GM19397 (cell line): ENCODE measurements around the gene AMOTL1.
A peak's percentile ranks its signal among the peaks of the same experiment; 100 is the strongest.
"Not testable (repeated sequence)": the region's sequence is repeated elsewhere in the genome, so short reads cannot be mapped to it uniquely, and the experiment has no call there.

Experiments used
- ATAC-seq: cut with Tn5 transposase; IDR thresholded peaks from one replicate; pipeline ENCODE4 v1.9.1; 2021; ENCODE audit warnings: mild to moderate bottlenecking, moderate library complexity; ENCODE audit not compliant: unreplicated experiment

Gene AMOTL1

DNA sequence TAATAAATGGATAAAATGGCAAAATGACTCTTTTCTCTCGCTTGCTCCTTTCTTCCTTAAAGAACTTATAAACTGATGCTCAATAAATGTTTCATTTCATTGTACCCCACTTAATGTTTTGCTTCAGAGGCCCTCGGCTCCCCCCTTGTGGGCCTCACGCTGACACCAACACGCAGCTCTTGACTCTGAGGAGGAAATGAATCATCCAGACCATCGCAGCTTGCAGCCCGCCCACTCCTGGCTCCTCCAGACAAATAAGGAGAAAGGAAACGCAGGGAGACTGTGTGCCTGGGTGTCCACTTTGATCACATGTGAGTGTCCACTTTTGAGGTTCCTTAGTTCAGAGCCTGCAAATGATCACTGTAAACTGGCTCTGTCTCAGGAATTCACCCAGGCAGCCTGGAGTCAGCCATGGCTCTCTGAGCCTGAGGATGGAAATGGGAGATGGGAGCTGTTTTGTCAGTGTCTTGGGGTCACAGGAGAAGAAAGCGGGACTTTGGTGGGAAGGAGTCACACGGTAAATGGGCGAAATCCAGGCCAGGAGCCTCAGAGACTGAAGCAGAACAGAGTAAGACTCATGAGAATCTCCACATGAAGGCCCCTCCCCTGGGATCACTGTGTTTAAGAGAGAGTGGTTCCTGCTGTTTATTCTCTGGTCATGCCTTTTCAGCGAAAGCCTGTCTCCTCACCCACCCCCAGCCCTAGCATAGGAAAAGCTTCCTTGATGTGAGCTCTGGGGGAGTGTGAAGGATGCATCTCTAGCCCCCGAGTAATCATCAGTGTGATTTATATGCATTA is 108.7 kb downstream of the AMOTL1 start:
- ATAC-seq, result peak; percentile 74

DNA sequence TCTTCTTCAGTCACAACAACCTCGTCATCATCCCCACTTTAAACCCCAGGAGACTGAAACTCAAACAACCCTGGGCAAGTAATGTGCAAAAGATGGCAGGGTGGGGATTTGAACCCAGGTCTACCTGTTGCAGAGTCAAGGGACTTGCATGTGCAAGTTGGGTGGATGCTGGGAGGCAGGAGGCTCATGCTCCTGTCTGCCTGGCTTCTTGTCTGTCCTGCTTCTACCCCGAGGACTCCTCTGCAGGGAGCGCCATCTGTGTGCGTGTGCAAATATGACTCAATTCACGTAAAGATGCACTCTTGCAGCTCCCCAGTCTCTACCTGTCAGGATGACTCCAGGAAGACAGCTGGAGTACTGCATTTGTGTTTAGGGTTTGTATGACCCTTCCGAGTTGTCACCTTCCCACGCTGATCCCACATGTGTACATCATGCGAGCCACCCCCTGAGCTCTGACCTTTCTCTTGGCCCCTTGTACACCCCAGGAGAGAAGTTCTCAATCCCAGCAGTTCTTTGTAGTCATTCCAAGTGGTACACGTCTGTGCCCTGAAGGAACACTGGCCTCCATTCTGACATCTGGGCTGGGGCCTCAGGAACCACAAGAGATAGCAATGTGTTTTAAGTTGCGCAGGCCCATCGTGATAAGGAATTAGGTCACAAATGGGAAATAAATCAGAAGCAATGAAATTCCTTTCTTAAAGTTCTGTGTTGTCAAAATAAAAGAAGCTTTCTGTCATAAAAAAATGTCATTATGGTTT is 109.5 kb downstream of the AMOTL1 start:
- no peak for ATAC-seq

DNA sequence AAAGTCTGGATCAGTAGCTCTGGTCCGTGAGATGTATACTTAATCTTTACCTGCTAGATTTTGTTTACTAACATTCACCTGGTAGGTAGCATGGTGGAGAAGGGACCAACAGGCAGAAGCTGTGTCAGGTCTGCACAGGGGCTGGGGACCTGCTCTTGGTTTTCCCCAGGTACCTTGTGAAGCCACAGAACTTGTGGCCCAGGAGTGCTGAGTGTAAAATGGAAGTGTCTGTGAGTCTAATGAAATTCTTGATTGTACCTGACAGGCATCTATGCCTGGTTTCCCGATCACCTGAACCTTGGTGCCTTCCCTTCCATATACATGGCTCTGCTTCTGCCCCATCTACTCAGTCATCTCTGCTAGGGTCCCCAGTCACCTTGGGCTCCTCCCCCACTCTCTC is 110.8 kb downstream of the AMOTL1 start:
- ATAC-seq, result no peak

DNA sequence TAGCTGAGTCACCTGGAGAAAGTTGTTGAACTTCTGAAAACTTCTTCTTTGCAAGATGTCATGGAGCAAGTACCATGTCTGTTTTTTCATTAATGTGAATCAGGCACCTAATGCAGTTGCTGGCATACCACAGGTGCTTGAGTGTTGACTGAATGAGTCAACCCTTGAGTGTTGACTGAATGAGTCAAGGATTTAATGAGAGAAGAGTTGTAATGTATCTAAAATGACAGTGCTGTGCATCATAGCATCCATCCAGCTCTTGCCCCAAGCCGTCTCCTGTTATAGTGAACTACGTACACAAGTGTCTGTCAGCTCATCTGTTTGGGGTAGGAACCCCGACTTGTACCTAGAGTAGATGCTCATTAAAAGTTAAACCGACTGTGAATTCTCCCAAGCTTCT is 112.1 kb downstream of the AMOTL1 start:
- no peak for ATAC-seq

DNA sequence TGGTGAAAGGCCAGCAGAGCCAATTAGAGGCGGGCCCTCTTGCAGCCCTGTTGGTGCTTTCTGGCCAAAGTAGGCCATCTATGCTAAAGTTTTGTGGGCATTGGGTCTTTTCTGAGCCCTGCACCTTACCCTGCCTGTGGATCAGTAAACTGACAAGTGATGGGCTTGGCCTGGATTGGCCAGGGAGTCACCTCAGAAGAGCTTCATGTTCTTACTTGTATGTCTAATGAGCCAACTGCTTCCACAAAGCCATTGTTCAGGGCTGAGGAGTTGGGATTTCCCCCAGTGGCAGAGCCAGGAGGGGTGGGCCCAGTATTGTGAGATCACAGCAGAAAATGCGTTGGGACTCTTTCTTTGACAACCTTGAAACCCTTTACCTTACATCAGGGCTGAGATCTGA is 114.8 kb downstream of the AMOTL1 start:
- ATAC-seq, result no peak

DNA sequence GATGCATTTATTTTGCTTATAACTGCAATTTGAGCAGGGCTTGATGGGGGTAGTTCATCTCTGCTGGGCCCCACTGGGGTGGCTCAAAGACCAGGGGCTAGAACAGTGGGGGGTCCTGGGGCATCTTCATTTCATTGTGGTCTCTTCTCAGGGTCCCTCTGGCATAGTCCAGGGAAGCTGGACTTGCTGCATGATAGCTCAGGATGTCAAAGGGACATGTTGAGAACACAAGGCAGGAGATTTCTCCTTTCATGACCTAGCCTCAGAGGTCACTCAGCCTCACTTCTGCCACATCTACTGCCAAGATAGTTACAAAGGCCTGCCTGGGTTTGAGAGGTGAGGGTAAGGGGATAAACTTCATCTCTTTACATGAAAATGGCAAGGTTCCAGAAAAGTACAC is 115.7 kb downstream of the AMOTL1 start:
- ATAC-seq, result no peak

DNA sequence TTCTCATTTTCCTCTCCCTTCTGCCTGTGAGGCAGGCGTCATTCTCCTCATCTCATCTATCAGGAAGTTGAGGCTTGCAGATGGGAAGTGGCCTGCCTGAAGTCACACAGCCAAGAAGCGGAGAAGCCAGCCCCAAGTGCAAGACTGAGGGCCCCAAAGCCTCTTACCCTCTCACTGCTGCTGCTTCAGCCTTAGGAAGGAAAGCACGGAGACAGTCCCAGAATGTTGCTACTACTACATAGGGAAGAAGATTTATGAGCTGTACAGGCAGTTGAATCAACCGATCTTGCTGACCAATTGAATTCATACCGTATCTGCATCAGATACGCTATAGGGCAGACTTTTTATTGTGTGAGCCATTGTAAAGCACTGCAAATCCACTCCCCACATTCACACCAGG is 116.2 kb downstream of the AMOTL1 start:
- ATAC-seq, result no peak

DNA sequence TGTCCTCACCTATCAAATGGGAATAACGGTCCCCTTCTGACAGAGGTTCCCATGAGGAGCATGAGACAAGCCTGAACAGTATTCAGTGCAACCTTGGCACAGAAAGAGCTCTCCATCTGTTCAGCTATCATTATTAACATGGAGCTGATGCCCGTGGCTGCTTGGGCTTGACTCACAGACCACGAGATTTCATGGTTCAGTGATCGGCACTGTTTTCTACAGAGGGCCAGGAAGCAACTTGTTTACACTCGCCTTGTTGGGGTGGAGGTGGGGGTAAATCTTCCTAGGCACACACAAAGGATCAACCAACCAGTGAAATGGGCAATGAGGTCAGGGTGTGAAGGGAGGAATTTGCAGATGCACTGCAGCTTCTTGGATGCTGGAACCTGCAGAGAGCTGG is 117.0 kb downstream of the AMOTL1 start:
- peak; percentile 71 for ATAC-seq

DNA sequence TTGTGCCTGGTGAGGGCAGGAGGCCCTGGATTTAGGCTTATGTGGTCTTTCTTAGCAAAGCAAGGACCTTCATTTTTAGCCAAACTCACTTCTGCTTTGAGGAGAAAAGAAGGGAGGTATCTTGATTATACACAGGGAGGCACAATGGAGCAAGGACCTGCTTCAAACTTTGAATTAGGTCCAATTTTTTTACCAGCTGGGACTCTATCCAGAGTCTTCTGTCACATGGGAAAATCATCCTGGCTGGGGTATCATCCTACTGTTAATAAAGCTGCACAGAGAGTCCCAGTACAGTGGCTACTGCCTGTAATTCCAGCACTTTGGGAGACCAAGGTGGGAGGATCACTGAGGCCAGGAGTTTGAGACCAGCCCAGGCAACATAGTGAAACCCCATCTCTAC is 117.4 kb downstream of the AMOTL1 start:
- no peak for ATAC-seq

DNA sequence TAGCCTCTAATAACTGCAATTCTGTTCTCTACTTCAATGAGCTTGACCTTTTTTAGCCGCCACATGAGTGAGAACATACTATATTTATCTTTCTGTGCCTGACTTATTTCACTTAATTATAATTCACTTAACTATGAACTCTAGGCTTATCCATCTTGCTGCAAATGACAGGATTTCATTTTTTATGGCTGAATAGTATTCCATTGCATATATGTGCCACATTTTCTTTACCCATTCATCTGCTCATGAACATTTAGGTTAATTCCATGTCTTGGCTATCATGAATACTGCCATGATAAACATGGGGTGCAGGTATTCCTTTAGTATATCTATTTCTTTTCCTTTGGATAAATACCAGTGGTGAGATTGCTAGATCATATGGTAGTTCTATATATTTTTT is 120.0 kb downstream of the AMOTL1 start:
- ATAC-seq, result no peak

DNA sequence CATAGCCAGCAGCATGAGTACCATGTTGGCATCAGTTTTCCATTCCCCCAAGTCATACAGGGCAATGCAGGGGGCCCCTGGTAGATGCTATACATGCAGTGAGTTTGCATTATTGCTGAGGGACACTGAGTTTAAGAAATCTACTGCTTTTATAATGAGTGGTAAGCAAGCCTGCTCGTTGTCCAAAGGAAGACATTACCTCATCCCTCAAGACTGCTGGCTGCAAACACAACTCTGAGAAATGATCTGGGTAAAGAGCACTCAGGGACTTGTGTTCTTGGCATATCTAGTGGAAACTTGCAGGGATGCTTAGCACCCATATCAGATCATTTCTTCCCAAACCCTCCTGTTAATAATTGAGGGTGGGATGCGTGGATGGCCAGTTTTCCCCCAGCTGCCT is 127.3 kb downstream of the AMOTL1 start:
- no peak for ATAC-seq

DNA sequence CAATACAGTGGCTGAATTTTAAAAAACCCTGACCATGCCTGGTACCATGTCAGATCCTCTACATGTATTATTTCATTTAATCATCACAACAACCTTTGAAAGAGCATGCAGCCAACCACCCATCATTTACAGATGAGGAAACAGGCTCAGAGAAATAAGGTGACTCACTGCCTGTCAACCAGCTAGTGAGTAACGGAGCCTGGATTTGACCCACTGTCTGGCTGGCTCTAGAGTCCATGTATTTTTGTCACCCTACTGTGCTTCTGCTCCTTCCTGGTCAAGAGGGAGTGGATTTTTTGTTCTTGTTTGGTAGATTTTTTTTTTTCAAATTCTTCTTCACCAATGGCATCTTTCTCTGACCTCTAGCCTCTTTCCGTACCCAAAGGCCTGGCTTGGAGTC is 127.8 kb downstream of the AMOTL1 start:
- ATAC-seq, result no peak

DNA sequence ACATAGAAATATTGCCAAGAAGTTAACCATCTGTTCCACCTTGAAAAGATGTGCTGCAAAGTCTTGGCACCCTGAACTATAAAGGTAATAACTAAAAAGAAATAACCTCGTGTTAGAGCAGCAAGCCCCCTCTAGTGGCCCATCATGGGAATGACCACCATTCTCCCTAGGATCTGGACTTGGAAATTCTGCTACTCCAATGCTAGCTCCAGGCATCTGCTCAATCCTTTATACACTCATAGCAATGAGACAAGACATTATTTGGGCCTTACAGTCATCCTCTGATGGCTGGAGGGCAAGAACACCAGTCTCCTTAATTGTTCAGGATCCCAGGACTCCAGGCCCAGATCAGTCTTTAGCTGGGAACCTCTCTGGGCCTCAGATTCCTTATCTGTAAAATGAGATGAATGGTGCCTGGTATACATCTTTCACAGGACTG is 129.2 kb downstream of the AMOTL1 start:
- no peak for ATAC-seq

DNA sequence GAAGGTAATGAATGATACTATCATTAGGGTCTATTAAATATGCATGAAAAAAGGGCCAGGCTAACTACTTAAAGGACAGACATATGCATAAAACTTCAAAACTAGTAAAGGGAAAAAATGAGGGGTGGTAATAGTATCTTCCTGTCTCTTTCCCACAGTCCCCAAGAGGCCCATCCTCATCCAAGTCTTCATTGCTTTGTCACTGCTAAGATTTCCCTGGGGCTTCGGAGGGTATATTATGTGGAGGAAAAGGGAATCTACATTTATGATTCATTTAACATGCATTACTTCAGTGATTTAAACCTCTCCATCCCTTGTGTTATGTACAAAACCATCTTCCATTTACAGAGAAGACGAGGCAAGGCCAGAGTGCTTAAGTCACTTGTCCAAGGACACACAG is 139.1 kb downstream of the AMOTL1 start:
- ATAC-seq, result no peak

DNA sequence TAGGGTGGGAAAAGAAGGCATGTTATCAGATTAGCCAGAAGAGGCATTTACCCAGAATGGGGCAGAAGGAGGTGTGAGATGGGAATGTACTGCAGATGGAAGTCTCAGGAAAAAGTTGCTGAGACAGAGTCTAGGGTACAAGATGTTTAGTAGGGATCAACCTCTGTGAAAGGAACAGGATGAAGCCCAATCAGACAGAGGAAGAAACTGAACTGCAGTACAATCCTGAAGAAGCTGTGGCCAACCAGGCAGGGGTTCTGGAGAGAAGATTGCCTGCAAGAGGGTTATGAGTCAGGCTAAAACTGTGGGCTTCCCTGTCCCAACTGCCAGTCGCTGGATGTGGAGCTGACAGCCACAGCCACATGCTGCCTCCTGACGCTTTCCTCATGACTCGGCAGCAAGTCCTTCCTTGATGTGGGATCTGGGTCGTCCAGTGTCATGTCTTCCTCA is 141.2 kb downstream of the AMOTL1 start:
- ATAC-seq, result no peak

DNA sequence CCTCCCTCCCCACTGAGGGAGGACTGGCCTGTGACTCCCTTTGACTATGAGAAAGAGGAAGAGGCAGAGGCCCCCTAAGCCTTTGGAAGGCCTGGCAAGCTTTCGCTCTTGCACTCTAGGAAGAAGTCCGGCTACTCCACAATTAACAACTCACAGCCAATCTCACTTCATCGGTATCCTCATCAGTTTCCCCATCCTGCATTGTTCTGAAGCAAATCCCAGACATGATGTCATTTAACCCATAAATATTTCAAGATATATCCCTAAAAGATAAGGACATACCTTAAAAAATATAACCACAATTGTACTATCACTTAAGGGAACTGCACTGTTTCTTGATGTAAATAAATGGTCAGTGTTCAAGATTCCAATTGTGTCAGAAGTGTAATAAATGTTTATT is 142.1 kb downstream of the AMOTL1 start:
- no peak for ATAC-seq

DNA sequence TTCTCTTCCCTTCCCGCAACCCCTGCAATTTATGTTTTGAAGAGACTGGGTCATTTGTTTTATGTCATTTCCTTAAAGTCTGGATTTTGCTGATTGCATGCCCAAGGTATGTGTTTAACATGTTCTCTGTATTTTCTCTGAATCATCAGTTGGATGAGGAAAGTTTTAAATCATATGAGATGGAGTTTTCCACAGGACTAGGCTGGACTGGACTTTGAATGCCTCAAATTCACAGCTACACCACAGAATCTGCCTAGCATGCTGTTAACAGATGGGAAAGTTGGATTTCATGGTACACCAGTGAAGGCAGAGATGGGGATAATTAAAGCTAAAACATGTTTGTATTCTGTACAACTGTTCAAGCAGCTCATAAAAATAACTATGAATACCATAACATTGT is 142.6 kb downstream of the AMOTL1 start:
- no peak for ATAC-seq

DNA sequence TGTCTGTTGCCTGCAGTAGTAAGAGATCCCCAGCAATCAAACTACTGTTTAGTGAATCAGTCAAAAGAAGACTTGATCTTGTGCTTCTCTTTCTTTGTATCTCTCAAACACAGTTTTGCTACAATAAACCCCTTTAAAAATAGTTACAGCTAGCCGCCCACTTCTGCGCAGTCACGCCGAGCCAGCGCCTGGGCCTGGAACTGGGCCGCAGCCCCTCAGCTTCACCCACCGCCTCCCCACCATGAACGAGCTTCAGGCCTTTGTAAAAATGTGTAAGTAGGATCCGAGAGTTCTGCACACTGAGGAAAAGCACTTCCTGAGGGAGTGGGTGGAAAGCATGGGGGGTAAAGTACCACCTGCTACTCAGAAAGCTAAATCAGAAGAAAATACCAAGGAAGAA is 144.7 kb downstream of the AMOTL1 start:
- no peak for ATAC-seq

DNA sequence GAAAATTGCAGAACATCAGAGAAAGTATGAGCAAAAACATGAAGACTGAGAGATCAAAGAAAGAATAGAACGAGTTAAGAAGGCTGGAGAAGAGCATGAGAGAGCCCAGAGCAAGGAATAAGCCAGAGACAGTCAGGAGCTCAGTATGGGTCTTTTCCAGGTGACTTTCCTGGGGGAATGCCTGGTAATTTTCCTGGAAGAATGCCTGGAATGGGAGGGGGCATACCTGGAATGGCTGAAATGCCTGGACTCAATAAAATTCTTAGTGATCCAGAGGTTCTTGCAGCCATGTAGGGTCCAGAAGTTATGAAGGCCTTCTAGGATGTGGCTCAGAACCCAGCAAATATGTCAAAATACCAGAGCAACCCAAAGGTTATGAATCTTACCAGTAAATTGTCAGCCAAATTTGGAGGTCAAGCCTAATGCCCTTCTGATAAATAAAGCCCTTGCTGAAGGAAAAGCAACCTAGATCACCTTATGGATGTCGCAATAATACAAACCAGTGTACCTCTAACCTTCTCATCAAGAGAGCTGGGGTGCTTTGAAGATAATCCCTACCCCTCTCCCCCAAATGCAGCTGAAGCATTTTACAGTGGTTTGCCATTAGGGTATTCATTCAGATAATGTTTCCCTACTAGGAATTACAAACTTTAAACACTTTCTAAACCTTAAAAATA is 145.7 kb downstream of the AMOTL1 start:
- ATAC-seq, result not testable (repeated sequence)

DNA sequence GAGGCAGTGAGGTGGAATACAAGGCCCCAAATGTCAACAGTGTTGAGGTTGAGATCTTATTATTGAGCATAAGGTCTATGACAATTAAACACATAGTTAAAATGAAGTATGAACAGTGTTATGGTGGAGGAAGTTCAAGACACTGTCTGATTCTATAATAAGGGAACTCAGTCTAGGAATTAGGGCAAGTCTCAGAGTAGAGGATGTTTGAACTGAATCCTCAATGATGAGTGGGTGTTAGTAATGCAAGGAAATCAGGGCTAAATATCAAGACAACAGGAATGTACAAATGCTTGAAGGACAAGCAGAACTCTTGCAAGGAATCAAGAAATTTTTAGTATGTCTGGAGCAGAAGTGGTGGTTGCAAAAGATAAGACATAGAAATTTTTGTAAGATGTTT is 152.2 kb downstream of the AMOTL1 start:
- ATAC-seq, result no peak

DNA sequence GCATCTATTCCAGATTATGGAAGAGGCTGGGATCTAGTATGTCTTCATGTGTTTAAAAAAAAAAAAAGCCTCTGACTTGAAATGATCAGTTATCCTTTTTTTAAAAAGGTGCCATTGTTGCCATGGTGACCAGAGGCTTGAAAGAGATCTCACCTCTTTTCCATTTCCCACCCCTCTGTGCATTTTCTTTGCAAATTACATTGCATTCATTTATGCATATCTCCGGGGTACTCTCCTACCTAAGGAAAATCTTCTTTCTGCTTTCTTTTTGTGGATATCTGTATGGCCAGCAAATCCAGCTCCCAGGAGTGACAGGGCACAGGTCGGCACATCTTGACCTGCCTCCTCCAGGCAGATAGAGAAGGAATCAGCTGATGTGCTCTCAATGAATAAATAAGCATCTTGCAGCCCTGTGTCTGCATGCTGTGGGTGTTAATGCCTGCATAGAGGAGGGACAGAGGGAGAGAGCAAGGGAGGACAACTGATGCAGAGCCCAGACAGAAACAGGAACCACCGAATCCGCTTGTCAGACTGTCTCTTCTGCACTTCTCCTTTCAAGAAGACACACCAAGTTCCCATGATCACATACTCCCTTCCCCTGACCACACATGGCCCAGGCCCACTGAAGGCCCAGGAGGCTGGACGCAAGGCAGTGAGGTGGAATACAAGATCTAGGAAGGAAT is 154.3 kb downstream of the AMOTL1 start:
- ATAC-seq, result no peak
